GM12873 (cell line): ENCODE data around the gene VPS37B.

ENCODE experiments used
- CTCF ChIP-seq: IDR thresholded peaks from 2 replicates; pipeline ENCODE4 v1.5.1; 2012; ENCODE audit warnings: low read depth, mild to moderate bottlenecking, moderate library complexity, low read length, control low read depth; ENCODE audit not compliant: insufficient read depth; ENCODE audit errors: missing control alignments

Gene VPS37B

GRCh38 chr12:122891661-122892525 is 4.0 kb downstream of the VPS37B start:
- no peak for TF ChIP-seq CTCF

- no peak for TF ChIP-seq CTCF
Measured at GRCh38 chr12:122889761-122890520, 6.0 kb downstream of the VPS37B start.

GRCh38 chr12:122888232-122888752 is 7.6 kb downstream of the VPS37B start:
- no peak for TF ChIP-seq CTCF

GRCh38 chr12:122887819-122888212 is 8.1 kb downstream of the VPS37B start:
- TF ChIP-seq CTCF = no peak

GRCh38 chr12:122886851-122887818 is 8.8 kb downstream of the VPS37B start:
- TF ChIP-seq CTCF = no peak

DNA sequence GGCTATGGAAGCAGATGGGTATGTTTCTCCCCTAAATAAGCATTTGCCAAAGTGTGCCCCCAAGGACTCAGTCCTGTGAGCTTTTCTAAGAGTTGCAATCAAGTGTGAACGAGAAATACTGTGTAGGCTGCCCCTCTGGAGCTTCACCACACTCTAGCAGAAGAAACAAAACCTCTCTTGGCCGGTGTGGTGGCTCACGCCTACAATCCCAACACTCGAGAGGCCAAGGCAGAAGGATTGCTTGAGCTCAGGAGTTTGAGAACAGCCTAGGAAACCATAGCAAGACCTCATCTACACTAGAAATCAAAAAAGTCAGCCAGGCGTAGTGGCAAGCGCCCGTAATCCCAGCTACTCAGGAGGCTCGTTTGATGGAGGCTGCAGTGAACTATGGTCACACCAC is 9.8 kb downstream of the VPS37B start:
- no peak for TF ChIP-seq CTCF
